Kasumi-1 (cell line): ENCODE results near the gene FPR1.
A peak's percentile ranks its signal among the peaks of the same experiment; 100 is the strongest.

ENCODE experiments used
- DNase-seq, 2 experiments: peaks; one replicate each; lab custom pipeline; 2025; lab: John Stamatoyannopoulos, UW

Gene FPR1

DNA sequence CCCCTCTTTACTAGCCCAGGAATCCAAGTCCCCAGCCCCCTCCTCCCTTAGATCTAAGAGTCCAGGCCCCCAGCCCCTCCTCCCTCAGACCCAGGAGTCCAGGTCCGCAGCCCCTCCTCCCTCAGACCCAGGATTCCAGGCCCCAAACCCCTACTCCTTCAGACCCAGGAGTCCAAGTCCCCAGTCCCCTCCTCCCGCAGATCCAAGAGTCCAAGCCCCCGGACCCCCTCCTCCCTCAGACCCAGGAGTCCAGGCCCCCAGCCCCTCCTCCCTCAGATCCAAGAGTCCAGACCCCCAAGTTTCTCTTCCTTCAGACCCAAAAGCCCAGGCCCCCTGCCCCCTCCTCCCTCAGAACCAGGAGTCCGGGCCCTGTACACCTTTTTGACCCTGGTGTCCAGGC is 47.1 kb downstream of the FPR1 start:
- no peak for DNase-seq

DNA sequence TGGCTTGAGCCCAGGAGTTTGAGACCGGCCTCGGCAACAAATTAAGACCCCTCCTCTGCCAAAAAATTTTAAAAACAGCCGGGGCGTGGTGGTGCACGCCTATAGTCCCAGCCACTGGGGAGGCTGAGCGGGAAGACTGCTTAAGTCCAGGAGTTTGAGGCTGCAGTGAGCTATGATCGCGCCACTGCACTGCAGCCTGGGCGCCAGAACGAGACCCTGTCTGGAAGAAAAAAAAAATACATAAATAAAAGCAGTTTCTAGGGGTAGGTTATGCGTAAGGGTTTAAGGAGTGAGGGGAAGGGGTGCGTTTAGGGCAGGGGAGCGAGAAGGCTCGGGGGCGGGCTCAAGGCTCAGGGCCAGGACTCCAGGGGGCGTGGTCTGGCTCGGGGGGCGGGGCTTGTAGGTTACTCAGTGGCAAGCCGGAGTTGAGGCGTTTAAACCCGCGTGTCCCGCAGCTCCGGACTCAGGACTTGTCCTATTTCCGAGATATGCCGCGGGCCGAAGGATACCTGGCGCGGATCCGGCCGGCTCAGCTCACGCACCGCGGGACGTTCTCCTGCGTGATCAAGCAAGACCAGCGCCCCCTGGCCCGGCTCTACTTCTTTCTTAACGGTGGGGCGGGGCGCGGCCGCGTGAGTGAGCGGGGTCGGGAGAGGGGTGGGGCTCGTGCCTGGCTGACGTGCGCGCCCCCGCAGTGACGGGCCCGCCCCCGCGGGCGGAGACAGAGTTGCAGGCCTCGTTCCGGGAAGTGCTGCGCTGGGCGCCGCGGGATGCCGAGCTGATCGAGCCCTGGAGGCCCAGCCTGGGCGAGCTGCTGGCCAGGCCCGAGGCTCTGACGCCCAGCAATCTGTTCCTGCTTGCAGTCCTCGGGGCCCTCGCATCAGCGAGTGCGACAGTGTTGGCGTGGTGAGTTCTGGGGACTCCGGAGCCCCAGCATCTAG is 47.8 kb downstream of the FPR1 start:
- peak; percentile 89 to 90 for DNase-seq

DNA sequence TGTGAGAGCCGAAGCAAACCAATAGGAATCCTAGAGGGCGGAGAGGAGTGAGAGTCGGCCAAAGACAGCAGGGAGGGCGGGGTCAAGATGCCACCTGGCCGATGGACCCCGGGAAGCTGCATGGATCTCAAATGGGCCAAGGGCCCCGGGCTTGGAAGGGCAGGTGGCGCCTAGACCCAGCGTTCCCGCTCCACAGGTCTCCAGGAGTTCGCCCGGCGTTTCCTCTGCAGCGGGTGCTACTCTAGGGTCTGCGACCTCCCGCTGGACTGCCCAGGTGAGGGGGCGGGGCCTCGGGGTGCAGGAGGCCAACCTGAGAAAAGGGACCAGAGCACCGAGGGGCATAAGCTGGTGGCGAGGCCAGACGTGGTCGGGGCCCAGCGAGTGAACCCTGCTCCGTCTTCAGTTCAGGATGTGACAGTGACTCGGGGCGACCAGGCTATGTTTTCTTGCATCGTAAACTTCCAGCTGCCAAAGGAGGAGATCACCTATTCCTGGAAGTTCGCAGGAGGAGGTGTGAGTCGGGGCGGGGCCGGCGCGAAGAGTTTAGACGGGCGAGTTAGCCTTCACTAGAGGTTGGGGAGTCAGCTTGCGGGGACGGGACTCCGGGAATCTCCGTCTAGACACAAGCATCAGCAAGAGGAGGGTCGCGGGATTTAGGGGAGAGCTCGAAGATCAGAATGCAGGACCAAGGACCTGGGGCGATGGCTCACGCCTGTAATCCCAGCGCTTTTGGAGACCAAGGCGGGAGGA is 48.7 kb downstream of the FPR1 start:
- no peak for DNase-seq

DNA sequence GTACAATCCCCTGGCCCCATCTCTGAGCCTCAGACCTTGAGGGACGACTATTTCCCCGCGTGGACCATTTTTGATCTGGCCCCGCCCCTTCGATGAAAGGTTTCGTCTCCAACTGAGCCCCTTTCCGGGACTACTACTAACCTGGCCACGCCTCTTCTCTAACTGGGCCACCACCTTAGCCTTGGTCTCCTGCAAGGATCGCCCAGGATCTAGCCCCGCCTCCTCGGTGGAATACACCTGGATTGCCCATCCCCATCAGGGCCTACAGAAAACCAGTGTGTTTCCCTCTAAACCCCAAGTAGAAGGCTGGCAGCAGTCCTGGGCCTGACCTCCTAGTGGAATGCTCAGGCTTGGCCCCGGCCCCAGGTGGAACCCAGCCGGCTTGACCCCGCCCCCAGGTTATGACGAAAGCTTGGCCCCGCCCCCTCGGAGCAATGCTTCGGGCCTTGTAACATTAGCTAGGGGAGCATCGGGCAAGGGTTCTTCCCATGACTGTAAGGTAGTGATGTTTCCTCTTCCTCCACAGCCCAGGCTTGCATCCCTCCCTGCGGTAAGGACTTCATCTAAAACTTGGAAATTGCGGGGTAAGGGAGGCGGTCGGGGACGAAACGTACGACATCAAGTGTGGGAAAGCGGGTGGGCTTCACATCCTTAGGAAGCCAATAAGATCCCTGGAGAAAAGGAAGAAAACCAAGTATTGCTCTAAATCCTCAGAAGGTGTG is 49.4 kb downstream of the FPR1 start:
- DNase-seq = no peak

DNA sequence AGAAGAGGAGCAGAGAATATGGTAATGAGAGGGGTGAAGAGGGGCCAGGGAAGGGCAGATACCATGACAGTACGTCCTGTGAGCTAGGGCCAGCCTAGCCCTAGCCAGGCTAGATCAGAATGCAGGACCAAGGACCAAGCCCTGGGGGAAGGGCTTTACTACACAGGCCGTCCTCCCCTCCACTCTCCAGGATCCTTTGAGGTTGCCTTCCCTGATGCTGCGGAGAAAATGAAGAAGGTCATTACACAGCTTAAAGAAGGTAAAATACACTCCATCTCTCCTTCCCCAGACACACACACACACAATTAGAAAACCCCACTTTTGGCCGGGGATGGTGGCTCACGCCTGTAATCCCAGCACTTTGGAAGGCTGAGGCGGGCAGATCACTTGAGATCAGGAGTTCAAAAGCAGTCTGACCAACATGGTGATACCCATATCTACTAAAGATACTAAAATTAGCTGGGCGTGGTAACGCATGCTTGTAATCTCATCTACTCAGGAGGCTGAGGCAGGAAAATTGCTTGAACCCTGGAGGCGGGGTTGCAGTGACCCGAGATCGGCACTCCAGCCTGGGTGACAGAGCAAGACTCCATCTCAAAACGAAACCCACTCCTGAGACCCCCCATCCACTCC is 50.1 kb downstream of the FPR1 start:
- DNase-seq = no peak

DNA sequence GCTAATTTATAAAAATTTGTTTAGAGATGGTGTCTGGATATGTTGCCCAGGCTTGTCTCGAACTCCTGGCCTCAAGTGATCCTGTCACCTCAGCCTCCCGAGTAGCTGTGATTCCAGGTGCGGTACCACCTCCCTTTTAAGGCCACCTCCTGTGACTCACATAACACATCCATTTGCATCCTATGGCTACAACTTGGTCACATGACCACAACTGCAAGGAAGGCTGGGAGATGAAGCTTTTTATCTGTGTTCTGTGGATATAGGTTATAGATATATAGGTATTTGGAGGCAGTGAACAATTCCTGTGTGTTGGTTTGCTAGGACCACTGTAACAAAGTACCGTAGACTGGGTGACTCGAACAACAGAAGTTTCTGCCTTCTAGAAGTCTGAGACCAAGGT is 52.5 kb downstream of the FPR1 start:
- no peak for DNase-seq

DNA sequence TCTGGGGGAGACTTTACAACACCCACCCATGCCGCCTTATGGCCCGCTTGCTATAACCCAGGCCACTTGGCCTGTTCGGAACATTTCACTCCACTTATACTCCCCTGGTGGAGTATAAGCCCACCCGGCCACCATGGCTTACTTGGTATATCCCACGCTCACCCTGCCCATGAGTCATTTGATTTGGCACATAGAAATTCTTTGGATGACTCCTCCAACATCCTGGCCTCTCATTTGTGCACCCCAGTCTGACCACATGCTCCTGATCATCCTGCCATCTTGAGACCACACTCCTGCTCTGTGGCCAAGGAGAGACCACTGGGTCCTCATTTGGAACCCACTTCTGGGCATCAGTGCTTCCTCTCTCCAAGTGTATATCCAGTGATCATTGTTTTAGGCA is 53.4 kb downstream of the FPR1 start:
- no peak for DNase-seq

DNA sequence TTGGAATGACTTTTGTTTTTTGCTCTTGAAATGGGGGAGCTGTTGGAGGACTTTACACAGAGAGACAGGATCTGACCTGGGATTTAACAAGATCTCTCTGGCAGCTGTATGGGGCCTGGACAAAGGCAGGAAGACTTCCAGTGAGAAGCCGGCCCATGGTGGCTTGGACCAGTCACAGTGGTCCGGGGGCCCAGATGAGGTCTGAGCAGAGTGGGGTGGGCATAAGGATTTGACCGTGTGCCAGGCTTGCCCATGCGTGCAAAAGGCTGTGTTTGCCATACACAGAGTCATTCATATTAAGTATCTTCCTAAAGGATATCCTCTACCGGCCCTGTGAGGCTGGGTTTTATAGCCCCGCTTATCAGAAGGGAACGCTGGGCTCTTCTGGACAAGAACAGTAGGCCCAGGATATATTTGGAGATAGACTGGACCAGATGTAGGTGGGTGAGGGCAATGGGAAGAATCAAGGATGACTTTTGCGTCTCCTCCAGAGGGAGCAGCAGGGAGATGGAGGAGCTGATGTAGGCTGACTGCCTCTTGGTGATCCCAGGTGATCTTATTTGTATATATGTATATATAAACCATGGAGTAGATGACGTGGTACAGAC is 54.4 kb downstream of the FPR1 start:
- DNase-seq = no peak

DNA sequence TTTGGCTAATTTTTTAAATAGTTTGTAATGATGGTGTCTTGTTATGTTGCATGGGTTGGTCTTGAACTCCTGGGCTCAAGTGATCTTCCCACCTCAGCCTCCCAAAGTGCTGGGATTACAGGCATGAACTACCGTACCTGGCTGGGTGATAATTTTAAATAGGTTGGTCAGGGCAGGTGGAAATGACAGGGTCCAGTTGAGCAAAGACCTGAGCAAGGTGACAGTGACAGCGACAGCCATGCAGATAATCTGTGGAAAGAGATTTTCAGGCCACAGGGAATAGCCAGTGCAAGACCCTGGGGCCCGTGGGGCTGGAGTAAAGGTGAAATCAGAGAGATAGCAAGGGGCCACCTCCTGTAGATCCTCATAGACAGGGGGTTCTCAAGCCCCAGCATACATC is 55.1 kb downstream of the FPR1 start:
- no peak for DNase-seq
